Testis (tissue), 3 donors: ENCODE measurements around the gene DSC3. TPM values are rescaled to one million over a fixed set of nuclear protein-coding genes. Genes with fewer than 3 reads are reported as not detected.
"Not testable (repeated sequence)": the region's sequence is repeated elsewhere in the genome, so short reads cannot be mapped to it uniquely, and the experiment has no call there.

ENCODE experiments used
- DNase-seq: peaks from one replicate; pipeline ENCODE4 v3.0.0-alpha.2; 2019
- H3K27ac ChIP-seq, 2 donors: fragments of 200-600 bp; sonication (generic); one replicate each; pipeline ENCODE4 v1.5.1; 2019
- H3K27me3 ChIP-seq: fragments of 200-600 bp; sonication (generic); one replicate; pipeline ENCODE4 v1.5.1; 2019
- H3K36me3 ChIP-seq: fragments of 200-600 bp; sonication (generic); one replicate; pipeline ENCODE4 v1.5.1; 2017; ENCODE audit warnings: low read depth; ENCODE audit errors: missing control alignments
- H3K4me1 ChIP-seq: fragments of 200-600 bp; sonication (generic); one replicate; pipeline ENCODE4 v1.5.1; 2019
- H3K4me3 ChIP-seq, 2 donors: fragments of 200-600 bp; sonication (generic); one replicate each; pipeline ENCODE4 v1.5.1; 2017 to 2019
- H3K9me3 ChIP-seq: fragments of 200-600 bp; sonication (generic); one replicate; pipeline ENCODE4 v1.5.1; 2017
- POLR2A ChIP-seq: fragments of 450-650 bp; IDR thresholded peaks from one replicate; pipeline ENCODE4 v1.6.1; 2017; ENCODE audit warnings: antibody characterized with exemption, mild to moderate bottlenecking, moderate library complexity
- WGBS, 2 donors: methylation state at CpG; one replicate each; pipeline ENCODE4 v1.1.5; 2018; 5-methylcytosine and 5-hydroxymethylcytosine counted together
- intact Hi-C: fragments of 100-400 bp; cut with DNase I; formaldehyde crosslinking; loops from one replicate; pipeline ENCODE4 v1.15.1; 2023; ENCODE audit warnings: low total_unique reads
- polyA plus RNA-seq: library from polyadenylated mRNA; stranded (reverse); fragments of 350-450 nt; fragmentation: Illumina TruSeq; extraction: RNeasy Lipid Tissue Mini Kit (QIAGEN cat#74804); gene quantifications from one replicate; pipeline ENCODE4 v1.2.3, GENCODE V29; 2014; ENCODE audit warnings: low read depth, low replicate concordance; ENCODE audit not compliant: insufficient read depth
- total RNA-seq, 2 donors: library from RNA; depleted of rRNA; stranded (reverse); fragments of >200 nt; gene quantifications; one replicate each; pipeline ENCODE4 v1.2.3, GENCODE V29; 2016
- TF ChIP-seq, protein P1 (sequence below), 3 experiments: fragments of 450-650 bp in 2 of 3; fragments of 200-600 bp in 1 of 3; sonication (generic) in 1 of 3; IDR thresholded peaks; one replicate each; pipeline ENCODE4 v1.5.1; 2016 to 2019; ENCODE audit warnings: antibody characterized with exemption in 3 of 3, mild to moderate bottlenecking in 2 of 3, moderate library complexity in 1 of 3

The DSC3 gene
- total and polyA plus RNA-seq, 3 donors from 2014 or later: 0.19 to 2.0 (median 0.24) TPM

DNA sequence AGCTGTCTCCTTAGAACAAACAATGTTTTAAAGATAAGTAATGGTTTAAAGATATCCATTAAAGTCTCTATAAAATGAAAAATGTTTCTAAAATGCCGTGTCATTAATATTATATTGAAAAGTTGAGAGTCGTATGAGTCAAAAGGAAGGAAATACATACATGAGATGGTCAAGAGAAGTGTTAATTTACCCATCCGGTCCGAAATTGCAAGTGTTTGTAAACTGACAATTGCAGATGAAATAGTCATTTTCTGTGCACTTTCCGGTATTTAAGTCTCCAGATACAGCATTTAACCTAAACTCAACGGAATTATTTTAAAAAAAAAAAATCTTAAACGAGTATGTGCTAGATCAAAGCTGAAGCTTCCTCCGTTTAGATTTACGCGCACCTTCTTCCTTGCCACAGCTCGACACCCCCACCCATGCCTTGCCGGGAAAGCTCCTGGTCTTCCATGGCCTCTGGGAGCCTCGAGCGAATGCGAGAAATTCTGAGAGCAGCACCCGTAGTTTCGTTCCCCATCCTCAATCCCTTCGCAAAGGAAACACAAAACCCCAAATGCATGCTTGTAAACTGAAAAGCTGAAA is 1.8 kb downstream of the DSC3 start:
- H3K9me3 ChIP-seq: no peaks in the 10 kb centered on the region
- no peak for TF ChIP-seq POLR2A
- TF ChIP-seq, protein P1, sequence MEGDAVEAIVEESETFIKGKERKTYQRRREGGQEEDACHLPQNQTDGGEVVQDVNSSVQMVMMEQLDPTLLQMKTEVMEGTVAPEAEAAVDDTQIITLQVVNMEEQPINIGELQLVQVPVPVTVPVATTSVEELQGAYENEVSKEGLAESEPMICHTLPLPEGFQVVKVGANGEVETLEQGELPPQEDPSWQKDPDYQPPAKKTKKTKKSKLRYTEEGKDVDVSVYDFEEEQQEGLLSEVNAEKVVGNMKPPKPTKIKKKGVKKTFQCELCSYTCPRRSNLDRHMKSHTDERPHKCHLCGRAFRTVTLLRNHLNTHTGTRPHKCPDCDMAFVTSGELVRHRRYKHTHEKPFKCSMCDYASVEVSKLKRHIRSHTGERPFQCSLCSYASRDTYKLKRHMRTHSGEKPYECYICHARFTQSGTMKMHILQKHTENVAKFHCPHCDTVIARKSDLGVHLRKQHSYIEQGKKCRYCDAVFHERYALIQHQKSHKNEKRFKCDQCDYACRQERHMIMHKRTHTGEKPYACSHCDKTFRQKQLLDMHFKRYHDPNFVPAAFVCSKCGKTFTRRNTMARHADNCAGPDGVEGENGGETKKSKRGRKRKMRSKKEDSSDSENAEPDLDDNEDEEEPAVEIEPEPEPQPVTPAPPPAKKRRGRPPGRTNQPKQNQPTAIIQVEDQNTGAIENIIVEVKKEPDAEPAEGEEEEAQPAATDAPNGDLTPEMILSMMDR (IDR thresholded peaks at IDR 0.05): no peak
- intact Hi-C loops: no loop called here
- H3K4me1 ChIP-seq: no peaks in the 10 kb centered on the region
- no peak overlapping the region for H3K27ac ChIP-seq
- H3K27me3 ChIP-seq: no peaks in the 10 kb centered on the region
- peak overlapping the region in 1 of 2 donors; percentile 36 for H3K4me3 ChIP-seq
- H3K36me3 ChIP-seq: no peaks in the 10 kb centered on the region
- WGBS, 2 donors: 6 to 9% methylated on average over 18 of the region's 18 CpGs
- DNase-seq: no peak

DNA sequence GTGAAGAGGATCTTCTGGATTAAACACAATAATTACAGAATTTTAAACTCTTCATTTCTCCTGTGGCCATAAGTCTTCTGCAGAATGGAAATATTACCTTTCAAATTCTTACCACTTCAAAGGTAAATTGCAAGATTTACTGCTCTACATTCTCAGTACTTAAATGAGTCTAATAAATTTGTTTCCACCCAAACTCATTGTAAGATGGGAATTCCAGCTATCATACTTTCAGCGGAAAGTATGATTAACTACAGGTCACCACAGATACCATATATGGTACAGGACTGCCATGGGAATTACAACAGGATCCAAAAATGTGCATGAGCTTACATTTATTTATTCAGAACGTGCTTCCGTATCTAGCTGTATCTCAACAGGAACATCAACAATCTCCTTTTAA is 3.1 kb downstream of the DSC3 start:
- WGBS, 2 donors: 69 to 73% methylated on average over 3 of the region's 3 CpGs
- intact Hi-C loops: no loop called here
- no peak for DNase-seq
- Histone ChIP-seq H3K4me1 (no peaks in the 10 kb centered on the region), H3K4me3 (no peak overlapping the region), H3K36me3 (no peaks in the 10 kb centered on the region), H3K9me3 (no peaks in the 10 kb centered on the region), H3K27me3 (no peaks in the 10 kb centered on the region), H3K27ac (no peak overlapping the region)
- TF ChIP-seq, protein P1 (IDR thresholded peaks at IDR 0.05): no peak
- TF ChIP-seq POLR2A: no peak

DNA sequence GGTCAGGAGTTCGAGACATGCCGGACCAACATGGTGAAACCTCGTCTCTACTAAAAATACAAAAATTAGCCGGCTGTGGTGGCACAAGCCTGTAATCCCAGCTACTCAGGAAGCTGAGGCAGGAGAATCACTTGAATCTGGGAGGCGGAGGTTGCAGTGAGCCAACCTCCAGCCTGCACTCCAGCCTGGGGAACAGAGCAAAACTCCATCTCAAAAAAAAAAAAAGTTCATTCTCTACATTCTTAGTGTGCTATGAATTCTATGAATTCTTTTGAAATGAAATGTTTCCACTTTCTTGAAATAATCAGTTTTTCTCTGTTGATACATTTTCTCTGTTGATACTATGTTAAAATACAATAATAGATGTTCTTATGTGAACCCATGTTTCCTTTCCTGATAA is 4.9 kb downstream of the DSC3 start:
- intact Hi-C loops, H3K4me1 ChIP-seq, H3K27me3 ChIP-seq, H3K4me3 ChIP-seq, H3K36me3 ChIP-seq, H3K9me3 ChIP-seq, DNase-seq, H3K27ac ChIP-seq: not testable (repeated sequence)
- WGBS, 2 donors: 82 to 84% methylated on average over 5 of the region's 5 CpGs

DNA sequence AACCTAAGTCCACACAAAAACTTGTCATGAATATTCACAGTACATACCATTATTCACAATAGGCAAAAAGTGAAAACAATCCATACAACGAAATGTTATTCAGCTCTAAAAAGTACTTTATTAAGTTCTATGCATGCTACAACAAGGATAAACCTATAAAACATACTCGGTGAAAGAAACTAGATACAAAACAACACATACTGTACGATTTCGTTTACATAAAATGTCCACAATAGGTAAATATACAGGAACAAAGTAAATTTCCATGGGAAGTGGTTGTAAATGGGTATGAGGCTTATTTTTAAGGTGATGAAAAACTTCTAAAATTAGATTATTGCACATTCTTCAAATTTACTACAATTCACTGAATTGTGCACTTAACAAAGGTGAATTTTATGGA is 8.0 kb downstream of the DSC3 start:
- WGBS, 2 donors: 75 to 80% methylated on average over 4 of the region's 4 CpGs
- intact Hi-C loops: no loop called here

DNA sequence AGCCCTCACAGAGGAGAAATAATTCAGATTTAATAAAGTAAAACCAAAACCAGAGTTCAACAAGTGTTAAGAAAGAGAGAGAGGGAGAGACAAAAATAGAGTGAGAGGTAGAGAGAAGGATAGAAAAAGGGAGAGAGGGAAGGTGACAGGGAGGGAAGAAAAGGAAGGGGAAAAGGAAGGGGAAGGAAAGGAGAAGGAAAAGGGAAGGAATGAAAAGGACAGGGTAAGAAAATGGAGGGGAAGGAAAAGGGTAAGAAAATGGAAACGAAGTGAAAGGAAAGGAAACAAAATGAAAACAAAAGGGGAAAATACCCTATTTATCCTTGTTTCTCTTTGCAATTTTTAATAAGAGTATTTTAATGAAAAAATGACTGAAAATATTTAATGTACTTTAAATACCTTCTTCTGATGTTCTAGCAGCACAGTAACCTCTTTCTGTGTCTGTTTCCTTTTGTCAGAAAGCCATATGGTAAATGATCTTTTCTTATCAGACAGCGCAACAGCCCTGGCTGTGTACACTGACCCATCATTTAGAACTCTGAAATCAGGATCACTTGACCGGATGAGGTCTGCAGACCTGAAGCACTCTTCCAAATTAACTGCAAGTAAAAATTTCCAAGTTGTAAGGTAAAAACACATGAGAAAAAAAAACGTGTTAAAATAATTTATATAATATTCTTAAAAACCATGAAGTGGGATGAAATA is 11.8 kb downstream of the DSC3 start:
- Histone ChIP-seq H3K27me3 (no peaks in the 10 kb centered on the region), H3K9me3 (no peaks in the 10 kb centered on the region), H3K27ac (no peak overlapping the region), H3K4me1 (no peaks in the 10 kb centered on the region), H3K4me3 (no peak overlapping the region), H3K36me3 (no peaks in the 10 kb centered on the region)
- no peak for DNase-seq
- TF ChIP-seq, protein P1 (IDR thresholded peaks at IDR 0.05): no peak
- TF ChIP-seq POLR2A: no peak
- intact Hi-C loops: no loop called here
- 61 to 70% methylated on average over 4 of the region's 4 CpGs for WGBS, 2 donors

More for the DNA sequence above, 8.0 kb downstream of the DSC3 start:
- Histone ChIP-seq H3K9me3 (no peaks in the 10 kb centered on the region), H3K27ac (no peak overlapping the region), H3K4me1 (no peaks in the 10 kb centered on the region), H3K4me3 (no peak overlapping the region), H3K27me3 (no peaks in the 10 kb centered on the region), H3K36me3 (no peaks in the 10 kb centered on the region)
- no peak for DNase-seq
- no peak for TF ChIP-seq POLR2A
- TF ChIP-seq, protein P1 (IDR thresholded peaks at IDR 0.05): no peak
